Panc1 (cell line): Measurements from ENCODE around the gene MTFP1.

Experiments used
- TCF7L2 ChIP-seq: IDR thresholded peaks from 2 replicates; pipeline ENCODE4 v1.6.1; 2011; ENCODE audit warnings: mild to moderate bottlenecking, low read depth, low read length, inconsistent platforms
- TF ChIP-seq, protein P1 (sequence below): fragments of 450-650 bp; IDR thresholded peaks from 2 replicates; pipeline ENCODE4 v1.5.1; 2017; ENCODE audit warnings: mild to moderate bottlenecking

DNA sequence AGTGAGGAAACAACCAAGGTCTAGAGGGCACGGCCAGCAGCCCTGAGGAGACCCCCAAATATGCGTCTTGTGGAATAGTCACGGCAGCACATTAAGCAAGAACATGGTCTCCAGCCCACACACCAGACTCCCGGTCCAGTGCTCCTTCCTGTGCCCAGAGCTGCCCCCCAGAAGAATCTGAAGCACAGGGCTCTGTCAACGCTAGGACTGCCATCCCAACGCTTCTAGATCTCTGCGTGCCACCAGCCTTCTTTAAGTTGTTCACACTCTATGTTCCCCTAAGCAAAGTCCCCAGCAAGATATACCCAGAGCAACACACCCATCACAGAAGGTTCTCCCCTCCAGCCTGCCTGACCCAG, 32.3 kb upstream of the MTFP1 start:
- TF ChIP-seq, protein P1, sequence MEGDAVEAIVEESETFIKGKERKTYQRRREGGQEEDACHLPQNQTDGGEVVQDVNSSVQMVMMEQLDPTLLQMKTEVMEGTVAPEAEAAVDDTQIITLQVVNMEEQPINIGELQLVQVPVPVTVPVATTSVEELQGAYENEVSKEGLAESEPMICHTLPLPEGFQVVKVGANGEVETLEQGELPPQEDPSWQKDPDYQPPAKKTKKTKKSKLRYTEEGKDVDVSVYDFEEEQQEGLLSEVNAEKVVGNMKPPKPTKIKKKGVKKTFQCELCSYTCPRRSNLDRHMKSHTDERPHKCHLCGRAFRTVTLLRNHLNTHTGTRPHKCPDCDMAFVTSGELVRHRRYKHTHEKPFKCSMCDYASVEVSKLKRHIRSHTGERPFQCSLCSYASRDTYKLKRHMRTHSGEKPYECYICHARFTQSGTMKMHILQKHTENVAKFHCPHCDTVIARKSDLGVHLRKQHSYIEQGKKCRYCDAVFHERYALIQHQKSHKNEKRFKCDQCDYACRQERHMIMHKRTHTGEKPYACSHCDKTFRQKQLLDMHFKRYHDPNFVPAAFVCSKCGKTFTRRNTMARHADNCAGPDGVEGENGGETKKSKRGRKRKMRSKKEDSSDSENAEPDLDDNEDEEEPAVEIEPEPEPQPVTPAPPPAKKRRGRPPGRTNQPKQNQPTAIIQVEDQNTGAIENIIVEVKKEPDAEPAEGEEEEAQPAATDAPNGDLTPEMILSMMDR, result no peak
- no peak for TF ChIP-seq TCF7L2
